SIG-M5 treated with dmso at 0.1 percent for 504 hours (cell line): Measurements from ENCODE around the gene PEX11G.

Experiments used
- DNase-seq: peaks from one replicate; lab custom pipeline; 2025; ENCODE audit not compliant: unreplicated experiment; lab: John Stamatoyannopoulos, UW

Gene PEX11G

GRCh38 chr19:7488736-7489353, at the start of gene PEX11G:
Gene PEX11G (minus strand): TSS chr19:7489035. CDS start chr19:7489010, 25 bp downstream.
- peak; percentile 33 for DNase-seq

GRCh38 chr19:7535998-7536695, 47.3 kb upstream of the PEX11G start:
- no peak for DNase-seq

- DNase-seq = peak; percentile 79
Observed at GRCh38 chr19:7535047-7535997, 46.5 kb upstream of the PEX11G start, which contains the start of gene PNPLA6. Gene PNPLA6 (plus strand): TSS chr19:7535717. CDS start chr19:7535789, 72 bp downstream.

- no peak for DNase-seq
Observed at GRCh38 chr19:7534531-7535046, 45.8 kb upstream of the PEX11G start.

GRCh38 chr19:7533925-7534480, 45.2 kb upstream of the PEX11G start:
- DNase-seq = peak; percentile 65

- DNase-seq = no peak
Observed at GRCh38 chr19:7533281-7533885, 44.5 kb upstream of the PEX11G start.

- no peak for DNase-seq
Observed at GRCh38 chr19:7529610-7530490, 41.0 kb upstream of the PEX11G start.

- DNase-seq = no peak
Observed at GRCh38 chr19:7529246-7529600, 40.4 kb upstream of the PEX11G start.

- no peak for DNase-seq
Observed at GRCh38 chr19:7528522-7529245, 39.8 kb upstream of the PEX11G start.

- DNase-seq = no peak
Observed at GRCh38 chr19:7528192-7528519, 39.3 kb upstream of the PEX11G start.

GRCh38 chr19:7527516-7528191, 38.8 kb upstream of the PEX11G start:
- no peak for DNase-seq

- DNase-seq = no peak
Observed at GRCh38 chr19:7526059-7526929, 37.5 kb upstream of the PEX11G start.

- DNase-seq = no peak
Observed at GRCh38 chr19:7524992-7525739, 36.3 kb upstream of the PEX11G start.

GRCh38 chr19:7524523-7524922, 35.7 kb upstream of the PEX11G start:
- DNase-seq = no peak

- no peak for DNase-seq
Observed at GRCh38 chr19:7522923-7523667, 34.3 kb upstream of the PEX11G start.
